HG02623 (cell line): ENCODE data around the gene CHD8.
"Not testable (repeated sequence)": the region's sequence is repeated elsewhere in the genome, so short reads cannot be mapped to it uniquely, and the experiment has no call there.

ENCODE experiments used
- ATAC-seq: cut with Tn5 transposase; IDR thresholded peaks from one replicate; pipeline ENCODE4 v1.9.1; 2021; ENCODE audit warnings: moderate library complexity; ENCODE audit not compliant: unreplicated experiment

CHD8 gene

GRCh38 chr14:21379338-21379737 is 76.6 kb downstream of the CHD8 start:
- ATAC-seq: no peak

GRCh38 chr14:21373980-21374379 is 81.9 kb downstream of the CHD8 start:
- no peak for ATAC-seq

- ATAC-seq: not testable (repeated sequence)
These were observed 83.1 kb downstream of the CHD8 start for GRCh38 chr14:21372814-21373213.

GRCh38 chr14:21369949-21370679 is 85.8 kb downstream of the CHD8 start:
- no peak for ATAC-seq

- ATAC-seq: no peak
These were observed 88.3 kb downstream of the CHD8 start for GRCh38 chr14:21367582-21368144.

GRCh38 chr14:21356511-21356910 is 99.4 kb downstream of the CHD8 start:
- no peak for ATAC-seq

GRCh38 chr14:21352587-21352986 is 103.3 kb downstream of the CHD8 start:
- no peak for ATAC-seq

GRCh38 chr14:21350539-21350938 is 105.4 kb downstream of the CHD8 start:
- ATAC-seq: no peak

GRCh38 chr14:21347201-21347600 is 108.7 kb downstream of the CHD8 start:
- ATAC-seq: no peak

- ATAC-seq: no peak
These were observed 109.3 kb downstream of the CHD8 start for GRCh38 chr14:21346532-21347135.

GRCh38 chr14:21343035-21343794 is 112.7 kb downstream of the CHD8 start:
- ATAC-seq: no peak
